ENCODE results near the gene CCDC183.
"Not testable (repeated sequence)": the region's sequence is repeated elsewhere in the genome, so short reads cannot be mapped to it uniquely, and the experiment has no call there.

CCDC183 gene

GRCh38 chr9:136840877-136841645 is 44.9 kb downstream of the CCDC183 start:
- DNase-seq: no peak

GRCh38 chr9:136841646-136842379 is 45.7 kb downstream of the CCDC183 start:
- DNase-seq: not testable (repeated sequence)

GRCh38 chr9:136842380-136842948 is 46.3 kb downstream of the CCDC183 start, which contains the start of gene AJM1:
Gene AJM1 (plus strand): TSS chr9:136842478. CDS start chr9:136844415, 1,937 bp downstream.
- DNase-seq: peak; percentile 76

GRCh38 chr9:136843159-136843800 is 47.1 kb downstream of the CCDC183 start:
- DNase-seq: not testable (repeated sequence)

GRCh38 chr9:136843801-136844740 is 47.9 kb downstream of the CCDC183 start:
- DNase-seq: peak; percentile 65

- no peak for DNase-seq
Observed at GRCh38 chr9:136844761-136845464, 48.8 kb downstream of the CCDC183 start.

- DNase-seq: no peak
Observed at GRCh38 chr9:136845465-136846260, 49.5 kb downstream of the CCDC183 start.

GRCh38 chr9:136846376-136847087 is 50.4 kb downstream of the CCDC183 start:
- DNase-seq: no peak

- DNase-seq: no peak
Observed at GRCh38 chr9:136847088-136847825, 51.1 kb downstream of the CCDC183 start.

GRCh38 chr9:136847826-136848392 is 51.8 kb downstream of the CCDC183 start:
- peak; percentile 74 for DNase-seq

GRCh38 chr9:136848393-136849037 is 52.4 kb downstream of the CCDC183 start:
- DNase-seq: peak; percentile 36

- peak; percentile 94 for DNase-seq
Observed at GRCh38 chr9:136849038-136849959, 53.2 kb downstream of the CCDC183 start, which contains the start of gene PHPT1. Gene PHPT1 (plus strand): TSS chr9:136849409. CDS start chr9:136849431, 22 bp downstream.

GRCh38 chr9:136849960-136850865 is 54.1 kb downstream of the CCDC183 start:
- no peak for DNase-seq

- DNase-seq: no peak
Observed at GRCh38 chr9:136850866-136851775, 55.0 kb downstream of the CCDC183 start.

Data from stimulated activated CD4-positive, alpha-beta T cell treated with anti-CD3 and anti-CD28 coated beads, Interleukin-12 subunit alpha, Interleukin-12 subunit beta, amount 100 ng/mL, for 4 hours (primary cell).